Hepatocyte (in vitro differentiated cells): Measurements from ENCODE around the gene CLEC16A. TPM values are rescaled to one million over a fixed set of nuclear protein-coding genes. Genes with fewer than 3 reads are reported as not detected.

Source experiments
- DNase-seq: peaks from one replicate; pipeline ENCODE4 v3.0.0-alpha.2; 2016; ENCODE audit warnings: low spot score
- H2AFZ ChIP-seq: fragments of 200-600 bp; sonication (generic); 2 replicates; pipeline ENCODE4 v1.6.0; 2016; ENCODE audit warnings: antibody characterized with exemption, mild to moderate bottlenecking
- H3K27ac ChIP-seq: fragments of 200-600 bp; sonication (generic); 2 replicates; pipeline ENCODE4 v1.5.1; 2016; ENCODE audit warnings: mild to moderate bottlenecking
- H3K27me3 ChIP-seq: fragments of 200-600 bp; sonication (generic); 2 replicates; pipeline ENCODE4 v1.6.1; 2016
- H3K36me3 ChIP-seq: fragments of 200-600 bp; sonication (generic); replicated peaks from 2 replicates; pipeline ENCODE4 v1.5.1; 2016; ENCODE audit warnings: low read depth; ENCODE audit not compliant: insufficient read depth
- H3K4me1 ChIP-seq: fragments of 200-600 bp; sonication (generic); 2 replicates; pipeline ENCODE4 v1.5.1; 2016; ENCODE audit warnings: mild to moderate bottlenecking, moderate library complexity; ENCODE audit not compliant: insufficient read depth
- H3K4me2 ChIP-seq: fragments of 200-600 bp; sonication (generic); 2 replicates; pipeline ENCODE4 v1.6.0; 2016
- H3K4me3 ChIP-seq: fragments of 200-600 bp; sonication (generic); 2 replicates; pipeline ENCODE4 v1.5.1; 2016; ENCODE audit warnings: mild to moderate bottlenecking
- H3K79me2 ChIP-seq: fragments of 200-600 bp; sonication (generic); 2 replicates; pipeline ENCODE4 v1.6.0; 2017; ENCODE audit warnings: mild to moderate bottlenecking
- H3K9me2 ChIP-seq: fragments of 200-600 bp; sonication (generic); replicated peaks from 2 replicates; pipeline ENCODE4 v1.6.0; 2017; ENCODE audit warnings: mild to moderate bottlenecking; ENCODE audit not compliant: insufficient read depth
- H3K9me3 ChIP-seq: fragments of 200-600 bp; sonication (generic); 2 replicates; pipeline ENCODE4 v1.5.1; 2016; ENCODE audit warnings: low read depth, mild to moderate bottlenecking
- H4K20me1 ChIP-seq: fragments of 200-600 bp; sonication (generic); 2 replicates; pipeline ENCODE4 v1.6.0; 2016; ENCODE audit warnings: mild to moderate bottlenecking; ENCODE audit not compliant: insufficient read depth, poor library complexity, severe bottlenecking
- CTCF ChIP-seq: fragments of 200-600 bp; sonication (generic); IDR thresholded peaks from 2 replicates; pipeline ENCODE4 v1.5.1; 2016; ENCODE audit warnings: antibody characterized with exemption, mild to moderate bottlenecking; ENCODE audit not compliant: poor library complexity
- EZH2 ChIP-seq: fragments of 200-600 bp; sonication (generic); IDR thresholded peaks from 2 replicates; pipeline ENCODE4 v1.6.1; 2016; ENCODE audit warnings: antibody characterized with exemption, mild to moderate bottlenecking, borderline replicate concordance
- EZH2phosphoT487 ChIP-seq: fragments of 200-600 bp; sonication (generic); IDR thresholded peaks from one replicate; pipeline ENCODE4 v1.6.1; 2018; ENCODE audit warnings: antibody characterized with exemption, mild to moderate bottlenecking, low read depth, moderate library complexity; ENCODE audit not compliant: unreplicated experiment, severe bottlenecking
- WGBS: methylation state at CpG from one replicate; pipeline ENCODE4 v1.1.6; 2016; ENCODE audit warnings: low lambda C conversion rate; ENCODE audit errors: missing lambda C conversion rate; 5-methylcytosine and 5-hydroxymethylcytosine counted together
- polyA plus RNA-seq: library from polyadenylated mRNA; unstranded; fragments of >200 nt; fragmentation: Nextera tagmentation; extraction: Ambion mirVana; gene quantifications from 2 replicates; pipeline ENCODE4 v1.2.1, GENCODE V29; 2016
- total RNA-seq: library from RNA; depleted of rRNA; stranded (reverse); fragments of >200 nt; gene quantifications from 2 replicates; pipeline ENCODE4 v1.2.3, GENCODE V29; 2014

CLEC16A gene
- total and polyA plus RNA-seq, 2 experiments from 2014 or later, result 22.3 to 22.6 TPM

- H3K9me2 ChIP-seq, result no peaks in the 10 kb centered on the region
- no peaks in the 10 kb centered on the region for H3K36me3 ChIP-seq
- no peak overlapping the region for H3K4me3 ChIP-seq
- H3K9me3 ChIP-seq, result no peaks in the 10 kb centered on the region
- H3K4me1 ChIP-seq, result peaks cover 33% of the 10 kb centered on the region
- H3K27me3 ChIP-seq, result no peaks in the 10 kb centered on the region
- H3K4me2 ChIP-seq, result no peak overlapping the region
- H3K79me2 ChIP-seq, result no peaks in the 10 kb centered on the region
- no peak overlapping the region for H2AFZ ChIP-seq
- 71% methylated on average over 3 of the region's 3 CpGs for WGBS
- no peak for TF ChIP-seq EZH2phosphoT487
- no peak overlapping the region for H3K27ac ChIP-seq
- DNase-seq, result no peak
- no peaks in the 10 kb centered on the region for H4K20me1 ChIP-seq
Measured at GRCh38 chr16:11049396-11050059, 105.2 kb downstream of the CLEC16A start.

- Histone ChIP-seq H3K79me2 (no peaks in the 10 kb centered on the region), H3K4me1 (peaks cover 31% of the 10 kb centered on the region), H3K9me3 (no peaks in the 10 kb centered on the region), H3K4me2 (no peak overlapping the region), H3K4me3 (no peak overlapping the region), H3K9me2 (no peaks in the 10 kb centered on the region), H3K27me3 (no peaks in the 10 kb centered on the region), H3K36me3 (no peaks in the 10 kb centered on the region), H4K20me1 (no peaks in the 10 kb centered on the region), H2AFZ (no peak overlapping the region), H3K27ac (no peak overlapping the region)
- WGBS, result 97% methylated on average over 7 of the region's 7 CpGs
- no peak for TF ChIP-seq EZH2phosphoT487
- TF ChIP-seq CTCF, result no peak
- TF ChIP-seq EZH2, result no peak
- no peak for DNase-seq
Measured at GRCh38 chr16:11050536-11050935, 106.2 kb downstream of the CLEC16A start.

GRCh38 chr16:11050944-11051343 lies 106.6 kb downstream of the CLEC16A start:
- Histone ChIP-seq H4K20me1 (no peaks in the 10 kb centered on the region), H3K79me2 (no peaks in the 10 kb centered on the region), H2AFZ (no peak overlapping the region), H3K27ac (no peak overlapping the region), H3K36me3 (no peaks in the 10 kb centered on the region), H3K27me3 (no peaks in the 10 kb centered on the region), H3K9me3 (no peaks in the 10 kb centered on the region), H3K4me3 (no peak overlapping the region), H3K4me2 (no peak overlapping the region), H3K9me2 (no peaks in the 10 kb centered on the region), H3K4me1 (peaks cover 27% of the 10 kb centered on the region)
- 84% methylated on average over 7 of the region's 7 CpGs for WGBS
- TF ChIP-seq EZH2 (no peak), CTCF (no peak), EZH2phosphoT487 (no peak)
- no peak for DNase-seq

GRCh38 chr16:11051430-11051829 lies 107.1 kb downstream of the CLEC16A start:
- Histone ChIP-seq H3K9me2 (no peaks in the 10 kb centered on the region), H3K9me3 (no peaks in the 10 kb centered on the region), H4K20me1 (no peaks in the 10 kb centered on the region), H2AFZ (no peak overlapping the region), H3K27ac (no peak overlapping the region), H3K4me2 (no peak overlapping the region), H3K36me3 (no peaks in the 10 kb centered on the region), H3K79me2 (no peaks in the 10 kb centered on the region), H3K4me1 (peaks cover 22% of the 10 kb centered on the region), H3K4me3 (no peak overlapping the region), H3K27me3 (no peaks in the 10 kb centered on the region)
- WGBS, result 71% methylated on average over 11 of the region's 11 CpGs
- DNase-seq, result no peak
- no peak for TF ChIP-seq EZH2phosphoT487
- no peak for TF ChIP-seq CTCF
- TF ChIP-seq EZH2, result no peak
